Motor neuron (in vitro differentiated cells): ENCODE results near the gene MROH7. TPM values are rescaled to one million over a fixed set of nuclear protein-coding genes. Genes with fewer than 3 reads are reported as not detected.
A peak's percentile ranks its signal among the peaks of the same experiment; 100 is the strongest.

ENCODE experiments used
- ATAC-seq, 8 experiments: fragments of 200-7000 bp; cut with Tn5 transposase; replicated peaks in 6 of 8; 2 replicates each; pipeline ENCODE4 v1.8.0; 2021; ENCODE audit warnings: mild to moderate bottlenecking in 8 of 8, moderate library complexity in 8 of 8
- H3K27ac ChIP-seq, 2 donors: fragments of 250-450 bp; sonication (Bioruptor Pico); 2 replicates each; pipeline ENCODE4 v1.9.0; 2021; ENCODE audit warnings: antibody characterized with exemption in 2 of 2, mild to moderate bottlenecking in 2 of 2, moderate library complexity in 1 of 2
- H3K4me1 ChIP-seq, 2 donors: fragments of 250-450 bp; sonication (Bioruptor Pico); replicated peaks in 1 of 2; 2 replicates each; pipeline ENCODE4 v1.6.1; 2021; ENCODE audit warnings: antibody characterized with exemption in 2 of 2, mild to moderate bottlenecking in 2 of 2, moderate library complexity in 1 of 2
- H3K4me3 ChIP-seq, 5 donors: fragments of 250-450 bp; sonication (Bioruptor Pico); 2 replicates each; pipeline ENCODE4 v1.9.0; 2021; ENCODE audit warnings: antibody characterized with exemption in 5 of 5, mild to moderate bottlenecking in 5 of 5, moderate library complexity in 4 of 5
- WGBS, 10 experiments: fragments of 450-650 bp; shearing (Covaris generic); methylation state at CpG; one replicate each; pipeline ENCODE4 v1.0.0; 2022; 5-methylcytosine and 5-hydroxymethylcytosine counted together
- in situ Hi-C, 9 experiments: fragments of 400-800 bp; cut with MboI; loops; one replicate each; pipeline ENCODE4 v1.15.0; 2021; ENCODE audit warnings: low sequenced_read_pairs in 9 of 9, low pct_unique_long_range_greater_than_20kb in 2 of 9; ENCODE audit not compliant: unreplicated experiment in 9 of 9
- total RNA-seq, 8 experiments: library from RNA; unstranded; fragments of 300-600 nt; gene quantifications; 2 replicates each; pipeline versions ENCODE4 v1.2.3 to v1.2.4, GENCODE V29; 2022

The MROH7 gene
- total RNA-seq, 8 experiments from 2014 or later = 0.05 to 2.1 (median 0.46) TPM

- Histone ChIP-seq H3K4me1 (no peaks in the 10 kb centered on the region), H3K27ac (no peak overlapping the region), H3K4me3 (no peak overlapping the region)
- in situ Hi-C loops = no loop called here
- ATAC-seq = no peak
- 85 to 100% (median 95%) methylated on average over 1 to 5 of the region's 6 CpGs; no CpG with 5 or more reads in 7 of the 10 experiments for WGBS, 10 experiments
These were observed 56.3 kb downstream of the MROH7 start for GRCh38 chr1:54697896-54698295.

- H3K4me1 ChIP-seq = no peaks in the 10 kb centered on the region
- WGBS, 10 experiments = 43 to 83% (median 68%) methylated on average over 1 to 3 of the region's 8 CpGs; no CpG with 5 or more reads in 6 of the 10 experiments
- in situ Hi-C loops = no loop called here
- no peak overlapping the region for H3K27ac ChIP-seq
- no peak for ATAC-seq
- H3K4me3 ChIP-seq = no peak overlapping the region
These were observed 56.8 kb downstream of the MROH7 start for GRCh38 chr1:54698346-54698745.

GRCh38 chr1:54699936-54700525, 58.4 kb downstream of the MROH7 start:
- Histone ChIP-seq H3K27ac (no peak overlapping the region), H3K4me3 (no peak overlapping the region), H3K4me1 (no peaks in the 10 kb centered on the region)
- ATAC-seq = no peak
- WGBS, 10 experiments = 0 to 92% (median 80%) methylated on average over 1 to 11 of the region's 11 CpGs; no CpG with 5 or more reads in 3 of the 10 experiments
- in situ Hi-C loops = no loop called here

DNA sequence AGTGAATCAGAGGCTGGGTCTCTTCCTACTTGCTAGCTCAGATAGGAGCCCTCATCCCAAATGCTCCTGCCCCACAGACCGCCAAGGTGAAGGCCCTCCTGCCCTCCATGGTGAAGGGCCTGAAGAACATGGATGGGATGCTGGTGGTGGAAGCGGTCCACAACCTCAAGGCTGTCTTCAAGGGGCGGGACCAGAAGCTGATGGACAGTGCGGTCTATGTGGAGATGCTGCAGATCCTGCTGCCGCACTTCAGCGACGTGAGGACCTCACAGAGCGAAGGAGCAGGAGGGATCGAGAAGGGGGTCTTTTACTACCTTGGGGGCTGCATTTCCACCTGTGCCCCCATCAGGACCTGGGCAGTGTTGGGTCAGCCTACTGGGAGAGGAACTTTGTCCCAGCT, 59.5 kb downstream of the MROH7 start:
- 80 to 93% (median 83%) methylated on average over 1 to 9 of the region's 9 CpGs; no CpG with 5 or more reads in 5 of the 10 experiments for WGBS, 10 experiments
- in situ Hi-C loops = no loop called here
- H3K4me1 ChIP-seq = no peaks in the 10 kb centered on the region
- no peak overlapping the region for H3K4me3 ChIP-seq
- H3K27ac ChIP-seq = no peak overlapping the region
- ATAC-seq = no peak

- no peaks in the 10 kb centered on the region for H3K4me1 ChIP-seq
- 73 to 100% (median 82%) methylated on average over 1 to 8 of the region's 11 CpGs; no CpG with 5 or more reads in 5 of the 10 experiments for WGBS, 10 experiments
- H3K27ac ChIP-seq = no peak overlapping the region
- in situ Hi-C loops = no loop called here
- no peak for ATAC-seq
- no peak overlapping the region for H3K4me3 ChIP-seq
These were observed 60.4 kb downstream of the MROH7 start for GRCh38 chr1:54701996-54702395.

DNA sequence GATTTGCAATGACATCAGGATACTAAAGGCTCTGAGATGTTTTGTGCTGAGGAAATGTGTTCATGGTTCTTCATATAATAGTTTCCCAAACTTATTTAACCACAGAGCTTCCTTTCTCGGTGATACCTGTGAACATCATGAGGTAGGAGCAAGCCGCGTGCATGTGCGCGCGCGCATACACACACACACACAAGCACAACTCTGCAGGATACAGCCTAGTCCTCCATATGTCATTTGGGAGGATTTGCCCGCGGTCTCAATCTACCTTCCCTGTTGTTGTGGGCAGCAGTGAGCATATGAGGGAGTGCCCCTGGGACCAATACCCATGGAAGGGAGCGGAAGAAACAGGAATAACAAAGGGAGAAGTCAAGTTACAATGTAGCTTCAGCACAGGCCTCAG, 61.9 kb downstream of the MROH7 start:
- in situ Hi-C loops = no loop called here
- WGBS, 10 experiments = 84 to 100% (median 89%) methylated on average over 2 to 10 of the region's 10 CpGs; no CpG with 5 or more reads in 4 of the 10 experiments
- Histone ChIP-seq H3K4me1 (no peaks in the 10 kb centered on the region), H3K4me3 (no peak overlapping the region), H3K27ac (no peak overlapping the region)
- no peak for ATAC-seq

DNA sequence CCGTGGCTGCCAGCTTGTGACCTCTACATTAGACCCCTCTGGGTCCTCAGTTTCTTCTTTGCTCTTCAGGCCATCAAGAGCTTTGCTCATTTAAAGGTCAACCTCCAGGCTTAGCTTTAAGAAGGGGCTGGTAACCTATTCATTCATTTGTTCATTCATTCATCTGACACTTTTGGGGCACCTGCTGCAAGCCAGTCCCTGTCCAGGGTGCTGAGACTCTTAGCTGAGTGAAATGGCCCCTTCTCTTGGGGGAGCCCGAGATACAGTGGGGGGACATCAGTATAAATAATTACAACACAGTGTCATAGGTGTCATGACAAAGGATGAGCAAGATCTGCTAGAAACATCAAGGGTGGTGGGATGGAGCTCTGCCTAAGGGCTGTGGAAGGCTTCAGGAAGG, 63.6 kb downstream of the MROH7 start:
- Histone ChIP-seq H3K4me1 (no peaks in the 10 kb centered on the region), H3K27ac (no peak overlapping the region), H3K4me3 (no peak overlapping the region)
- 17 to 80% (median 43%) methylated on average over 1 to 2 of the region's 2 CpGs; no CpG with 5 or more reads in 3 of the 10 experiments for WGBS, 10 experiments
- ATAC-seq = no peak
- in situ Hi-C loops = no loop called here

GRCh38 chr1:54706419-54706818, 64.8 kb downstream of the MROH7 start:
- in situ Hi-C loops = no loop called here
- H3K4me1 ChIP-seq = no peaks in the 10 kb centered on the region
- ATAC-seq = no peak
- no peak overlapping the region for H3K27ac ChIP-seq
- no peak overlapping the region for H3K4me3 ChIP-seq
- WGBS, 10 experiments = 20 to 100% (median 45%) methylated on average over 1 to 3 of the region's 4 CpGs; no CpG with 5 or more reads in 5 of the 10 experiments

DNA sequence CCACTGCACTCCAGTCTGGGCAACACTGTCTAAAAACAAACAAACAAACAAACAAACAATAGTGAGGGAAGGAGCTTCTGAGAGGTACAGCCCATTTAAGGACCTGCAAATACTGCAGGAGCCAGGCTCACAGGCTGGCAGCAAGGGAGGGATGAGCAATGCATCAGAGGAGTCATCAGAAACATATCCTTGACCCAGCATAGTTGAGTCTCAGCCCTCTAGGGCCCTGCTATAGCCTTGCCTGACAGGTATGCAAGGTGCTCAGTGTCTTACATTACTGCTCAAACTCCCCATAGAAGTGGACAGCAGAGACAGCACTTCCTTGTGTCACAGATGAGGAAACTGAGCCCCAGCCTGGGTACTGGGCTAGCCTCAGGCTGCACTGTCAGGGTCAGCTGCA, 66.8 kb downstream of the MROH7 start:
- in situ Hi-C loops = no loop called here
- Histone ChIP-seq H3K27ac (no peak overlapping the region), H3K4me1 (no peaks in the 10 kb centered on the region), H3K4me3 (no peak overlapping the region)
- ATAC-seq = no peak

DNA sequence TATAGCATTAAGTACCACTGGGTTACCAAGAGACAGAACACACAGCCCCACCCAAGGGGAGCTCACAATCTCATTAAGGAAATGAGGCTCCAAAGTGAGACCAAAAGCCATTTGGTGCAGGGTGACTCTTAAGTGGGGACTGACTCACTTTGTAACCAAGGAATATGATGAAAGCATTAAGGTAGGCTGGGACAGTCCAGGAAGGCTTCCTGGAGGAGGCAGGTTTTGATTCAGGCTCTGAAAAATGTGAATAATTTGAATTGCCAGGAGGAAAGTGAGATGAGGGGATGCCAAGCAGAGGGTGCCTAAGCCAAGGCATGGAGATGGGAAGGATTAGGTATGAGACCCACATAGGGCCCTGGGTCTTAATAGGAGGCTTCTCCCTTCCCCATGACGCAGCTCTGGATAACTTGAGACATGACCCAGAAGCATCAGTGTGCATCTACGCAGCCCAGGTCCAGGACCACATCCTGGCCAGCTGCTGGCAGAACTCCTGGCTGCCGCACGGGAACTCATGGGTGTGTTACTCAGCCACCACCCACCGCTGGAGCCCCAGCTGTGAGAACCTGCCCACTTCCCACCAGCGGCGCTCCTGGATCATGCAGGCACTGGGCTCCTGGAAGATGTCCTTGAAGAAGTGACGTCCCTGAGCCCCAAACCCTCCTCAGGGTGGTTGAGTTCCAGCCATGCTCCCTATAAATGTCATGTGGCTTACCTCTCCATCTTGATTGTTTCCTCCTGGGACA, 68.1 kb downstream of the MROH7 start:
- in situ Hi-C loops = no loop called here
- WGBS, 10 experiments = 50 to 90% (median 65%) methylated on average over 1 to 8 of the region's 8 CpGs; no CpG with 5 or more reads in 4 of the 10 experiments
- Histone ChIP-seq H3K4me3 (no peak overlapping the region), H3K4me1 (no peaks in the 10 kb centered on the region), H3K27ac (no peak overlapping the region)
- ATAC-seq = peak in 1 of 8 experiments; percentile 78

GRCh38 chr1:54710434-54710833, 68.8 kb downstream of the MROH7 start:
- H3K27ac ChIP-seq = no peak overlapping the region
- no peak overlapping the region for H3K4me3 ChIP-seq
- 0 to 83% (median 63%) methylated on average over 1 to 3 of the region's 3 CpGs; no CpG with 5 or more reads in 5 of the 10 experiments for WGBS, 10 experiments
- peaks cover 2 to 3% of the 10 kb centered on the region in 2 donors for H3K4me1 ChIP-seq
- in situ Hi-C loops = no loop called here
- peak in 2 of 8 experiments; percentile 62 to 66 for ATAC-seq

- 60 to 100% (median 73%) methylated on average over 1 to 6 of the region's 6 CpGs; no CpG with 5 or more reads in 3 of the 10 experiments for WGBS, 10 experiments
- H3K4me3 ChIP-seq = no peak overlapping the region
- H3K27ac ChIP-seq = no peak overlapping the region
- H3K4me1 ChIP-seq = peaks cover 3% of the 10 kb centered on the region in 2 donors
- in situ Hi-C loops = no loop called here
- no peak for ATAC-seq
These were observed 69.3 kb downstream of the MROH7 start for GRCh38 chr1:54710841-54711240.

DNA sequence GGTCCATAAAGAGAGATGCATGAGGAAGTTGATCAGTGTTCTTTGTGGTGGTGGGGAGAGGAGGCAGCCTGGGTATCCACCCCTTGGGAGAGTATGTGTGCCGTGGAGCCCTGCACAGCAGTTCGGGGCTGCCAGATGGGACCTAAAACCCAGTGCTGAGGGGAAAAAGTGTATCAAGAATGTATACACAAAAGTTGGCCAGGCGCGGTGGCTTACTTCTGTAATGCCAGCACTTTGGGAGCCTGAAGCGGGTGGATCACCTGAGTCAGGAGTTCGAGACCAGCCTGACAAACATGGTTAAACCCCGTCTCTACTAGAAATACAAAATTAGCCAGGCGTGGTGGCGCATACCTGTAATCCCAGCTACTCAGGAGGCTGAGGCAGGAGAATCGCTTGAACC, 70.0 kb downstream of the MROH7 start:
- Histone ChIP-seq H3K27ac (no peak overlapping the region), H3K4me3 (no peak overlapping the region), H3K4me1 (peaks cover 5 to 6% of the 10 kb centered on the region in 2 donors)
- ATAC-seq = no peak
- 68 to 100% (median 88%) methylated on average over 2 to 10 of the region's 10 CpGs; no CpG with 5 or more reads in 1 of the 10 experiments for WGBS, 10 experiments
- in situ Hi-C loops = no loop called here
